Mesendoderm (in vitro differentiated cells): ENCODE data around the gene TTC3.

Experiments
- DNase-seq: peaks from one replicate; pipeline ENCODE4 v3.0.0; 2013
- H2AK5ac ChIP-seq: 2 replicates; pipeline ENCODE4 v1.6.1; 2013; ENCODE audit warnings: low read length, inconsistent platforms
- H2BK120ac ChIP-seq: 2 replicates; pipeline ENCODE4 v1.6.1; 2013; ENCODE audit warnings: low read depth, mild to moderate bottlenecking, low read length, moderate library complexity, mixed read lengths
- H2BK15ac ChIP-seq: replicated peaks from 2 replicates; pipeline ENCODE4 v1.6.1; 2013; ENCODE audit warnings: low read depth, mild to moderate bottlenecking, moderate library complexity
- H2BK5ac ChIP-seq: 2 replicates; pipeline ENCODE4 v1.6.1; 2013; ENCODE audit warnings: low read length, inconsistent platforms
- H3K18ac ChIP-seq: 2 replicates; pipeline ENCODE4 v1.6.1; 2013; ENCODE audit warnings: mild to moderate bottlenecking, low read length, mixed read lengths
- H3K23ac ChIP-seq: one replicate; pipeline ENCODE4 v1.6.1; 2013; ENCODE audit warnings: low read length
- H3K27ac ChIP-seq: 2 replicates; pipeline ENCODE4 v1.5.1; 2013; ENCODE audit warnings: low read depth, mild to moderate bottlenecking, inconsistent platforms, low read length, moderate library complexity
- H3K27me3 ChIP-seq: 2 replicates; pipeline ENCODE4 v1.6.1; 2013; ENCODE audit warnings: low read length, control low read depth, mild to moderate bottlenecking, inconsistent platforms; ENCODE audit not compliant: insufficient read depth, poor library complexity
- H3K36me3 ChIP-seq: 2 replicates; pipeline ENCODE4 v1.6.1; 2013; ENCODE audit warnings: low read length, inconsistent platforms; ENCODE audit not compliant: control insufficient read depth, insufficient read depth
- H3K4ac ChIP-seq: one replicate; pipeline ENCODE4 v1.6.1; 2013; ENCODE audit warnings: low read depth, mild to moderate bottlenecking, low read length, moderate library complexity
- H3K4me1 ChIP-seq: 2 replicates; pipeline ENCODE4 v1.6.1; 2013; ENCODE audit warnings: low read depth, low read length, inconsistent platforms; ENCODE audit not compliant: control insufficient read depth
- H3K4me2 ChIP-seq: 2 replicates; pipeline ENCODE4 v1.6.1; 2013; ENCODE audit warnings: low read length
- H3K4me3 ChIP-seq: 2 replicates; pipeline ENCODE4 v1.5.1; 2013; ENCODE audit warnings: mild to moderate bottlenecking, low read length
- H3K56ac ChIP-seq: one replicate; pipeline ENCODE4 v1.6.1; 2013; ENCODE audit warnings: low read length
- H3K79me1 ChIP-seq: 2 replicates; pipeline ENCODE4 v1.6.1; 2013; ENCODE audit warnings: low read length, inconsistent platforms
- H3K79me2 ChIP-seq: 2 replicates; pipeline ENCODE4 v1.6.1; 2013; ENCODE audit warnings: mild to moderate bottlenecking, low read length; ENCODE audit not compliant: control insufficient read depth, insufficient read depth
- H3K9ac ChIP-seq: 2 replicates; pipeline ENCODE4 v1.6.1; 2013; ENCODE audit warnings: low read length, inconsistent platforms
- H4K5ac ChIP-seq: one replicate; pipeline ENCODE4 v1.6.1; 2013; ENCODE audit warnings: low read length
- H4K8ac ChIP-seq: one replicate; pipeline ENCODE4 v1.6.1; 2013; ENCODE audit warnings: low read depth, mild to moderate bottlenecking, control low read depth, low read length, moderate library complexity
- WGBS: extraction: QIAGEN DNeasy Blood & Tissue Kit; methylation state at CpG from one replicate; pipeline ENCODE4 v1.1.7; 2013; ENCODE audit warnings: low lambda C conversion rate, missing lambda C conversion rate; ENCODE audit not compliant: insufficient coverage; ENCODE audit errors: extremely low coverage; 5-methylcytosine and 5-hydroxymethylcytosine counted together

The TTC3 gene

GRCh38 chr21:37241426-37241825, 168.4 kb downstream of the TTC3 start:
- DNase-seq: no peak
- no peak overlapping the region for H4K5ac ChIP-seq
- no peak overlapping the region for H2BK120ac ChIP-seq
- no peak overlapping the region for H3K4me3 ChIP-seq
- H3K27ac ChIP-seq: no peak overlapping the region
- no peak overlapping the region for H2AK5ac ChIP-seq
- peaks cover 10% of the 10 kb centered on the region for H3K79me2 ChIP-seq
- peaks cover 13% of the 10 kb centered on the region for H3K79me1 ChIP-seq
- no peak overlapping the region for H3K4me2 ChIP-seq
- no peak overlapping the region for H3K4ac ChIP-seq
- H2BK5ac ChIP-seq: no peak overlapping the region
- peaks cover 2% of the 10 kb centered on the region for H3K4me1 ChIP-seq
- H3K56ac ChIP-seq: no peak overlapping the region
- H4K8ac ChIP-seq: no peak overlapping the region
- WGBS: no CpG with 5 or more reads among the region's 7 CpGs
- H3K18ac ChIP-seq: no peak overlapping the region
- no peak overlapping the region for H3K23ac ChIP-seq
- no peak overlapping the region for H3K9ac ChIP-seq
- H3K27me3 ChIP-seq: no peaks in the 10 kb centered on the region
- H3K36me3 ChIP-seq: no peaks in the 10 kb centered on the region
- H2BK15ac ChIP-seq: no peak overlapping the region

- H3K4me2 ChIP-seq: no peak overlapping the region
- no CpG with 5 or more reads among the region's 6 CpGs for WGBS
- no peak overlapping the region for H4K5ac ChIP-seq
- no peak overlapping the region for H3K9ac ChIP-seq
- H3K79me1 ChIP-seq: peaks cover 13% of the 10 kb centered on the region
- H4K8ac ChIP-seq: no peak overlapping the region
- no peak overlapping the region for H3K23ac ChIP-seq
- H3K27ac ChIP-seq: no peak overlapping the region
- H2BK15ac ChIP-seq: no peak overlapping the region
- H3K4ac ChIP-seq: no peak overlapping the region
- no peaks in the 10 kb centered on the region for H3K36me3 ChIP-seq
- H3K18ac ChIP-seq: no peak overlapping the region
- H2BK120ac ChIP-seq: no peak overlapping the region
- H3K4me3 ChIP-seq: no peak overlapping the region
- H3K4me1 ChIP-seq: peaks cover 2% of the 10 kb centered on the region
- no peak overlapping the region for H2AK5ac ChIP-seq
- H3K79me2 ChIP-seq: peaks cover 13% of the 10 kb centered on the region
- H2BK5ac ChIP-seq: no peak overlapping the region
- H3K56ac ChIP-seq: no peak overlapping the region
- DNase-seq: no peak
- no peaks in the 10 kb centered on the region for H3K27me3 ChIP-seq
Measured at GRCh38 chr21:37243961-37244360, 170.9 kb downstream of the TTC3 start.

- Histone ChIP-seq H3K9ac (no peak overlapping the region), H4K8ac (no peak overlapping the region), H3K4ac (no peak overlapping the region), H3K79me2 (peaks cover 13% of the 10 kb centered on the region), H2BK15ac (no peak overlapping the region), H3K4me1 (peaks cover 2% of the 10 kb centered on the region), H3K27me3 (no peaks in the 10 kb centered on the region), H4K5ac (no peak overlapping the region), H2AK5ac (no peak overlapping the region), H3K18ac (no peak overlapping the region), H2BK5ac (no peak overlapping the region), H3K36me3 (no peaks in the 10 kb centered on the region), H3K56ac (no peak overlapping the region), H2BK120ac (no peak overlapping the region), H3K79me1 (peaks cover 13% of the 10 kb centered on the region), H3K23ac (no peak overlapping the region), H3K4me3 (no peak overlapping the region), H3K4me2 (no peak overlapping the region), H3K27ac (no peak overlapping the region)
- WGBS: no CpG with 5 or more reads among the region's 12 CpGs
- DNase-seq: no peak
Measured at GRCh38 chr21:37244501-37245095, 171.5 kb downstream of the TTC3 start.

- DNase-seq: no peak
- H3K4me3 ChIP-seq: no peak overlapping the region
- peaks cover 2% of the 10 kb centered on the region for H3K4me1 ChIP-seq
- H2BK15ac ChIP-seq: no peak overlapping the region
- H3K36me3 ChIP-seq: no peaks in the 10 kb centered on the region
- no peak overlapping the region for H2BK5ac ChIP-seq
- no peak overlapping the region for H3K56ac ChIP-seq
- H3K79me2 ChIP-seq: peaks cover 13% of the 10 kb centered on the region
- H3K18ac ChIP-seq: no peak overlapping the region
- H3K23ac ChIP-seq: no peak overlapping the region
- no peak overlapping the region for H3K27ac ChIP-seq
- no peak overlapping the region for H2AK5ac ChIP-seq
- H4K5ac ChIP-seq: no peak overlapping the region
- H3K4me2 ChIP-seq: no peak overlapping the region
- H3K9ac ChIP-seq: no peak overlapping the region
- H4K8ac ChIP-seq: no peak overlapping the region
- no peaks in the 10 kb centered on the region for H3K27me3 ChIP-seq
- no peak overlapping the region for H3K4ac ChIP-seq
- H2BK120ac ChIP-seq: no peak overlapping the region
- H3K79me1 ChIP-seq: peaks cover 13% of the 10 kb centered on the region
- WGBS: no CpG with 5 or more reads among the region's 8 CpGs
Measured at GRCh38 chr21:37245151-37245550, 172.1 kb downstream of the TTC3 start.

GRCh38 chr21:37248298-37248697, 175.2 kb downstream of the TTC3 start:
- no peak overlapping the region for H3K27ac ChIP-seq
- H3K18ac ChIP-seq: no peak overlapping the region
- no peak overlapping the region for H4K5ac ChIP-seq
- H3K4me2 ChIP-seq: no peak overlapping the region
- no peak overlapping the region for H2BK15ac ChIP-seq
- H3K56ac ChIP-seq: no peak overlapping the region
- H3K79me2 ChIP-seq: peaks cover 15% of the 10 kb centered on the region
- H2BK5ac ChIP-seq: no peak overlapping the region
- H3K23ac ChIP-seq: no peak overlapping the region
- DNase-seq: no peak
- H4K8ac ChIP-seq: no peak overlapping the region
- no peak overlapping the region for H2BK120ac ChIP-seq
- no CpG with 5 or more reads among the region's 1 CpG for WGBS
- H3K4me1 ChIP-seq: no peaks in the 10 kb centered on the region
- H3K79me1 ChIP-seq: peaks cover 15% of the 10 kb centered on the region
- H3K4ac ChIP-seq: no peak overlapping the region
- H3K4me3 ChIP-seq: no peak overlapping the region
- H2AK5ac ChIP-seq: no peak overlapping the region
- H3K27me3 ChIP-seq: no peaks in the 10 kb centered on the region
- H3K36me3 ChIP-seq: no peaks in the 10 kb centered on the region
- no peak overlapping the region for H3K9ac ChIP-seq
